Measurements from ENCODE around the gene TPM4. TPM values are rescaled to one million over a fixed set of nuclear protein-coding genes. Genes with fewer than 3 reads are reported as not detected.

TPM4 gene
- total RNA-seq, 4 donors from 2014 or later = 293 to 486 (median 418) TPM

DNA sequence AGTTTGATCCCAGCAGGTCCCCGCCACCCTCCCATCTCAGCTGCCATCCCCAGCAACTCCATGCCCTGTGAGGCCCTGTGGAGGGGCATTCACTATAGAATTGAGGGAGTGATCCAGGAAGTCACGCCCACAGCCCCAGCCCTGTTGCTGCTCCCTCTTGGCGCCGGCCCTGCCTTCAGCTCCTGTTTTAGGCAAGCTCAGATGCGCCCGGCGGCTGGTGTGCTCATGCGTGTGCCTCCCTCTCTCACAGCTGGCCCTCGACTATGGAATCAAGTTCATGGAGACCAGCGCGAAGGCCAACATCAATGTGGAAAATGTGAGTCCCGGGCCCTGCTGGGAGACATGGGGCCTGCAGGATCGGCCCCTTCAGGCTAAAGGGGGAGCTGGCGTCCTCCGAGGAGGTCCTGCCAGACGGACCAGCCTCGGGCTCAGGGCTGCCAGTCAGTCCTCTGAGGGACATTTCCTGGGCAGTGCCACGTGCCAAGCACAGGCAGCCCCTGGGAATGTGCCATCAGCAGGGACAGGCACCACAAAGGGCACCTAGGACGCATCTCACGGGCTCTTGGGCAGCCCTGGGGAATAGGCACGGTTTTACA, 51.6 kb downstream of the TPM4 start:
- TF ChIP-seq, protein P1, sequence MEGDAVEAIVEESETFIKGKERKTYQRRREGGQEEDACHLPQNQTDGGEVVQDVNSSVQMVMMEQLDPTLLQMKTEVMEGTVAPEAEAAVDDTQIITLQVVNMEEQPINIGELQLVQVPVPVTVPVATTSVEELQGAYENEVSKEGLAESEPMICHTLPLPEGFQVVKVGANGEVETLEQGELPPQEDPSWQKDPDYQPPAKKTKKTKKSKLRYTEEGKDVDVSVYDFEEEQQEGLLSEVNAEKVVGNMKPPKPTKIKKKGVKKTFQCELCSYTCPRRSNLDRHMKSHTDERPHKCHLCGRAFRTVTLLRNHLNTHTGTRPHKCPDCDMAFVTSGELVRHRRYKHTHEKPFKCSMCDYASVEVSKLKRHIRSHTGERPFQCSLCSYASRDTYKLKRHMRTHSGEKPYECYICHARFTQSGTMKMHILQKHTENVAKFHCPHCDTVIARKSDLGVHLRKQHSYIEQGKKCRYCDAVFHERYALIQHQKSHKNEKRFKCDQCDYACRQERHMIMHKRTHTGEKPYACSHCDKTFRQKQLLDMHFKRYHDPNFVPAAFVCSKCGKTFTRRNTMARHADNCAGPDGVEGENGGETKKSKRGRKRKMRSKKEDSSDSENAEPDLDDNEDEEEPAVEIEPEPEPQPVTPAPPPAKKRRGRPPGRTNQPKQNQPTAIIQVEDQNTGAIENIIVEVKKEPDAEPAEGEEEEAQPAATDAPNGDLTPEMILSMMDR (IDR thresholded peaks at IDR 0.05) = no peak
- no peak for ATAC-seq (ENCODE audit: low FRiP score)
- DNase-seq (ENCODE audit: low spot score) = no peak

DNA sequence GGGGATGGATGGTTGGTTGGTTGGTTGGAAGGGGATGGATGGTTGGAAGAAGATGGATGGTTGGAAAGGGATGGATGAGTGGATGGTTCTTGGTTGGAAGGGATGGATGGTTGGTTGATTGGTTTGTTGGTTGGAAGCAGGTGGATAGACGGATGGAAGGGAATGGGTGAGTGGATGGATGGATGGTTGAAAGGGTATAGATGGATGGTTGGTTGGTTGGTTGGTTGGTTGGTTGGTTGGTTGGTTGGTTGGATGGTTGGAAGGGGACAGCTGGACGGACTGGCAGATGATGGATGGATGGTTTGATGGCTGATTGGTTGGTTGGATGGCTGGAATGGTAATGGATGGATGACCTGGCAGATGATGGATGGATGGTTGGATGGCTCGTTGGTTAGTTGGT, 55.4 kb downstream of the TPM4 start:
- no peak for DNase-seq (ENCODE audit: low spot score)
- TF ChIP-seq, protein P1 (IDR thresholded peaks at IDR 0.05) = no peak
- no peak for ATAC-seq (ENCODE audit: low FRiP score)

DNA sequence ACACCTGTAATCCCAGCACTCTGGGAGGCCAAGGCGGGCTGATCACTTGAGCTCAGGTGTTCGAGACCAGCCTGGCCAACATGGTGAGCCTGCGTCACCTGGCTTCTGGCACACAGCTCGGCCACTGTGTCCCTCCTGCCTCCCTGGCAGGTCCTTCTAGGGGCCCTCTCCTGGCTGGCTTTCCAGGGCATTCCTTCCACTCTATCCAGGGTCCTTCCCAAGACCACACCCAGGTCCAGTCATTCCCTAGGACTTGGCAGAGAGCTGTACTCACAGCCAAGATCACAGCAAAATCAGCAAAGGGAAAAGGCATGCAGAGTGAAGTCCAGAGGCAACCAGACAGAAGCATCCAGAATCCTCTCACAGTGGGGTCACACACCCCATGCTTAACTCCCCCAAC, 57.5 kb downstream of the TPM4 start:
- DNase-seq (ENCODE audit: low spot score) (no peak), ATAC-seq (ENCODE audit: low FRiP score) (no peak)
- TF ChIP-seq, protein P1 (IDR thresholded peaks at IDR 0.05) = no peak

DNA sequence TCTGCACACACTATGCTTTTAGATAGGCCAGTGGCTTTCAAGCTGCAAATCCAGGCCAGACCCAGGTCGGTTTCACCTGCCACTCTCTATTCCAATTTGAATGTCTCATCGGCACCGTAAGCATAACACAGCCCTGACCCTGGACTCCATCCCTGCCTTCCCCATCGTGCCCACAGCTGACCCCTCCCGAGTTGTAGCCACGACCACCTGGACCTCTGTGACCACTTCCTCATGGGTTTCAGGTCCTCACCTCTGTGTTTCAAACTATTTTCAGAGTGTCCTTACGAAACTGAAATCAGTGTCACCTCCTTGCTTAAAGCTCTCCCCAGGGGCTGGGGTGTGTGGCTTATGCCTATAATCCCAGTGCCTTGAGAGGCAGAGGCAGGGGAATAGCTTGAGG, 58.2 kb downstream of the TPM4 start:
- TF ChIP-seq, protein P1 (IDR thresholded peaks at IDR 0.05) = no peak
- ATAC-seq (ENCODE audit: low FRiP score) (no peak), DNase-seq (ENCODE audit: low spot score) (no peak)

DNA sequence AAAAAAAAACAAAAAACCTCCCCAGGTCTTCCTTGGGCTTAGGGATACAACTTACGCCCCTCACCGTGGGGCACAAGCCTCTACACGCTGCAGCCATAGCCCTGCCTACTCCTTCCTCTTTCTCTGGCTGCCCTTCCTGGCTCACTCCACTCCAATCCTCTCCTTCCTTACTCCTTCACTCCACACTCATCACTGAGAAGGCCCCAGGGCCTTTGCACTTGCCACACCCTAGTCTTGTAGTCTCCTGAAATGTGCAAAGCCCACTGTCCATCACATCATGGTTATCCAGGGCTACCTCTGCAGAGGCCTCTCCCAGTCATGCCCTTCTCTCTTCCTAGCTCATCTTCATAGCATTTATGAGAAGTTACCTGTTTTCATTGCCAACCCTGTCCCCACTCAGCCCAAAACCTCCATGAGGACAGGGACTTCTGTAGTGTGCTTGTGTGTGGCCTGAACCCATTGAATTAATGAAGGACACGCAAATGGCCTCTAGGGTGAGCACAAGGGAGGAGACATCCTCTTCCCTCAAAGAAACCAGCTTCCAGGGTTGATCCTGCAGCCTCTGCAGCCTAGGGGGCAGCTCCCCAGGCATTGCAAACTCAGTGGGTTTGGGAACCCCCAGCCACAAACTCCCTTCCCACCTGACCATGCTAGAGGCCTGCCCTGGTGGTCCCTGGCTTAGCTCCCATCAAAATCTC, 59.3 kb downstream of the TPM4 start:
- ATAC-seq (ENCODE audit: low FRiP score) (no peak), DNase-seq (ENCODE audit: low spot score) (no peak)
- TF ChIP-seq, protein P1 (IDR thresholded peaks at IDR 0.05) = no peak

DNA sequence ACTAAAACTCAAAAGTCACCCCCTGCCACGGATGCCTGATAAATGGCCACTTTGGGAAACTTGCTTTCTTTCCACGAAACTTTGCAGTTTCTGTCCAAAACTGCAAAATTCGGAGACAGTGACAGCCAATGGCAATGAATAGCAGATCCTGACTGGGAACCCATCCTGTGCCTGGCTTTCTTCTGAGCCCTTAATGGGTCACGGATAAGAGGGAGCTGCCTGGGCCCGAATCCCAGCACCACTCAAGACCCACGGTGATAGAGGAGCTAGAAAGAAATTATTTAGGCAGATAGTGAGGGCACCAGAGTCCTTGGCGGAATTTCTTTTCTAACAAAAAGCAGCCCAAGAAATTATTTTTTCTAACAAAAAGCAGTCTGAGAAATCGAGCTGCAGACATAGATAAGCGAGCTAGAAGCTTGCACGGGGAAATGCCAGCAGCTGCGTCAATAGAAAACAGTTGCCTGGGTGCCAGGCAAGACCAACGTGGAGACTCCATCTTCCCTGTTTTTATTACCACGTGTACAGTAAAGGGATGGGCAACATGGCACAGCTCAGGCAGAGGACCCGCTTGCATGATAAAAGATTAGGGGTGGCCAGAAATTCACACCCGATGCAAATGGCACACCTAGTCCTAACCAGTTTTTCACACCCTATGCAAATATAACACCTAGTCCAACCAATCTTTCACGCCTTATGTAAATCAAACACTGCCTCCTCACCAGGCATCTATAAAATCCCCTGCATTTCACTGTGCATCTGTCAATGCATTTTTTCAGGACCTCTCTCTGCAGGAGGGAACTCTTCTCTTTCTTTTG, 60.1 kb downstream of the TPM4 start:
- ATAC-seq (ENCODE audit: low FRiP score) (no peak), DNase-seq (ENCODE audit: low spot score) (no peak)
- TF ChIP-seq, protein P1 (IDR thresholded peaks at IDR 0.05) = no peak

Measured in omental fat pad (tissue), 4 donors.